ENCODE data around the gene TBX19.

TBX19 gene

DNA sequence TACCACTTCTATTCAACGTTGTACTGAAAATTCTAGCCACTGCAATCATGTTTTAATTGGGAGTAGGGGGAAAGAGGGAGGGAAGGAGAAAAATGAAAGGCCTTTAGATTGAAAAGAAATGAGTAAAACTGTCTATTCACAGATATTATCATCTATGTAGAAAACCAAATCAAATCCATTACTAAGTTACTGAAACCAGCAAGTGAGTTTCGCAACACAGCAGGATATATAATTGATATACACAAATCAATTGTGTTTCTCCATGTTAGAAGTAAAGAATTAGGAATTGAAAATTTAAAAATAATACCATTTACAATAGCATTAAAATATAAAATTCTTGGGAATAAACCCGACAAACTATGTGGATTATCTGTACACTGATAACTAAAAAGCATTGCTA is 35.6 kb upstream of the TBX19 start:
- TF ChIP-seq CTCF (IDR thresholded peaks at IDR 0.05): no peak

- no peak for TF ChIP-seq CTCF (IDR thresholded peaks at IDR 0.05)
Observed at GRCh38 chr1:168246506-168246905, 34.2 kb upstream of the TBX19 start.

DNA sequence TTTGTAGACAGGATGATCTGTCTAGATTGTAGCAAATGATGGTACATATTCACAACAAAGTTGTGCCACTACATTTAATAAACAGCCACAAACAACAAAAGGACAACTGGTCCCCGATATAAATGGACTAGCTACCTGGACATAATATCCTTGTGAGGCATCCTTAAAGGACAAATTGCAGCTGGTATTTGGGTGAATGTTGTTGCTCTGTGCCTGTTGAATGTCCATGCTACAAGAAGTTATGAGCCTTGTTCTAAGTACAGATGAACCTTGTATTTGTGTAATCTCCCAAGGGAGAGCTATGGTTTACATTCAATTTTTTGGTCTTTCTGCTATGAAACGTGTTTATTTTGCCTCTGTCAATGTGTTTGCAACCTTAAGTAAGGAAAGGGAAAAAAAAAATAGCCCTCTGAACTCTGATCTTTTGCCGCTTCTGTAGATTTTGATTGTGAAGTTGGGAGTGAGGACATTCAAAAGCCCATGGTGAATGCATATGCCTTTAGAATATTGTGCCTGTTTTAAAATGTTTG is 28.4 kb upstream of the TBX19 start:
- no peak for TF ChIP-seq CTCF (IDR thresholded peaks at IDR 0.05)

DNA sequence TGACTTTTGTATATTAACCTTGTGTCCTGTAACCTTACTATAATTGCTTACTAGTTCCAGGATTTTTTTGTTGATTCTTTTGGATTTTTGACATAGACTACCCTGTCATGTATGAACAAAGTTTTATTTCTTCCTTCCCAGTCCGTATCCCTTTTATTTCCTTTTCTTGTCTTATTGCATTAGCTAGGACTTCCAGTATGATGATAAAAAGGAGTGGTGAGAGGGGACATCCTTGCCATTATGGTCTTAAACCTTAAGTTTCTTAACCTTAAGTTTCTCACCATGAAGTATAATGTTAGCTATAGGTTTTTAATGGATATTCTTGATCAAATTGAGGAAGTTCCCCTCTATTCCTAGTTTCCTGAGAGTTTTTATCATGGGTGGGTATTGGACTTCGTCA is 24.5 kb upstream of the TBX19 start:
- no peak for TF ChIP-seq CTCF (IDR thresholded peaks at IDR 0.05)

- TF ChIP-seq CTCF (IDR thresholded peaks at IDR 0.05): no peak
Observed at GRCh38 chr1:168257397-168257796, 23.3 kb upstream of the TBX19 start.

- no peak for TF ChIP-seq CTCF (IDR thresholded peaks at IDR 0.05)
Observed at GRCh38 chr1:168259567-168259966, 21.1 kb upstream of the TBX19 start.

- TF ChIP-seq CTCF (IDR thresholded peaks at IDR 0.05): no peak
Observed at GRCh38 chr1:168260393-168260792, 20.3 kb upstream of the TBX19 start.

- TF ChIP-seq CTCF (IDR thresholded peaks at IDR 0.05): no peak
Observed at GRCh38 chr1:168261390-168261789, 19.3 kb upstream of the TBX19 start.
